ENCODE results near the gene ACTR8. TPM values are rescaled to one million over a fixed set of nuclear protein-coding genes. Genes with fewer than 3 reads are reported as not detected.

ACTR8 gene
- total RNA-seq, 2 donors from 2014 or later: 32.9 to 41.6 TPM

GRCh38 chr3:53919741-53920140 is 37.8 kb upstream of the ACTR8 start:
- no peak overlapping the region for H3K27ac Mint-ChIP-seq
- WGBS, 2 experiments (ENCODE audit: insufficient coverage in 1 of 2, insufficient read length in 1 of 2): 95 to 100% methylated on average over 1 to 2 of the region's 2 CpGs
- Histone ChIP-seq H3K27ac (ENCODE audit: low read depth, low read length) (no peak overlapping the region), H3K4me3 (ENCODE audit: low read length) (no peak overlapping the region), H3K27me3 (ENCODE audit: control insufficient read depth, insufficient read depth, low read length, poor library complexity, severe bottlenecking) (peaks cover 5% of the 10 kb centered on the region), H3K9ac (ENCODE audit: extremely low read depth, low read length, poor library complexity, severe bottlenecking) (no peak overlapping the region), H3K36me3 (ENCODE audit: control insufficient read depth, insufficient read depth, low read length) (no peaks in the 10 kb centered on the region), H3K9me3 (ENCODE audit: control insufficient read depth, low read length) (peaks cover 6% of the 10 kb centered on the region), H3K4me1 (ENCODE audit: control insufficient read depth, insufficient read depth, low read length) (no peaks in the 10 kb centered on the region)
- H3K36me3 Mint-ChIP-seq (ENCODE audit: low read depth): no peaks in the 10 kb centered on the region
- no peak for TF ChIP-seq CTCF (conservative IDR thresholded peaks at IDR 0.05)
- DNase-seq: no peak
- H3K27me3 Mint-ChIP-seq (ENCODE audit: insufficient read depth): peaks cover 10% of the 10 kb centered on the region
- H3K4me1 Mint-ChIP-seq: no peaks in the 10 kb centered on the region
- H3K9me3 Mint-ChIP-seq: peaks cover 8% of the 10 kb centered on the region
- H3K4me3 Mint-ChIP-seq: no peak overlapping the region

GRCh38 chr3:53913401-53913800 is 31.4 kb upstream of the ACTR8 start:
- Histone ChIP-seq H3K36me3 (ENCODE audit: control insufficient read depth, insufficient read depth, low read length) (no peaks in the 10 kb centered on the region), H3K9me3 (ENCODE audit: control insufficient read depth, low read length) (no peaks in the 10 kb centered on the region), H3K9ac (ENCODE audit: extremely low read depth, low read length, poor library complexity, severe bottlenecking) (no peak overlapping the region), H3K27ac (ENCODE audit: low read depth, low read length) (no peak overlapping the region), H3K4me1 (ENCODE audit: control insufficient read depth, insufficient read depth, low read length) (no peaks in the 10 kb centered on the region), H3K27me3 (ENCODE audit: control insufficient read depth, insufficient read depth, low read length, poor library complexity, severe bottlenecking) (peaks cover 10% of the 10 kb centered on the region), H3K4me3 (ENCODE audit: low read length) (no peak overlapping the region)
- WGBS, 2 experiments (ENCODE audit: insufficient coverage in 1 of 2, insufficient read length in 1 of 2): 96 to 97% methylated on average over 3 to 8 of the region's 8 CpGs
- Mint-ChIP-seq H3K4me3 (no peak overlapping the region), H3K36me3 (ENCODE audit: low read depth) (no peaks in the 10 kb centered on the region), H3K27ac (no peak overlapping the region), H3K27me3 (ENCODE audit: insufficient read depth) (peaks cover 16% of the 10 kb centered on the region), H3K9me3 (no peaks in the 10 kb centered on the region), H3K4me1 (no peaks in the 10 kb centered on the region)
- TF ChIP-seq CTCF (conservative IDR thresholded peaks at IDR 0.05): no peak
- DNase-seq: no peak

DNA sequence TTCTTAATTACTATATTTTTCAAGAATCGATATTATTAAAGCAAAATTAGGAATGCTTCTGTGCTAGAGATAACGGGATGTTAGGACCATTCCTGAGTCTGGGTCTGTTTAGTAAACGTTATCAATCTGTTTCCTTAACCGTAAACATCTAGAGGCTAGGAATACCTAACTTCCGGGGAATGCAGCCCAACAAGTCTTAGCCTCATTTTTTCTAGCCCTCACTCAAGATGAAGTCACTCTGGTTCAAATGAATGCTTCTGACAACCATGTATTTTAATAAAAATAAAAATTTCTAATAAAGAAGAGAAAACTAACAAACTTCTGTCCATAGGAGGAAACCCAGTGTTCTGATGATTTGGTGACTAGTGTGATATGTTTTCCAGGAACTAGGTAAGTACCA is 20.8 kb upstream of the ACTR8 start:
- Mint-ChIP-seq H3K4me3 (no peak overlapping the region), H3K36me3 (ENCODE audit: low read depth) (no peaks in the 10 kb centered on the region), H3K4me1 (no peaks in the 10 kb centered on the region), H3K27ac (no peak overlapping the region), H3K9me3 (no peaks in the 10 kb centered on the region), H3K27me3 (ENCODE audit: insufficient read depth) (peaks cover 8% of the 10 kb centered on the region)
- H3K27ac ChIP-seq (ENCODE audit: low read depth, low read length): no peak overlapping the region
- DNase-seq: no peak
- TF ChIP-seq CTCF (conservative IDR thresholded peaks at IDR 0.05): no peak
- peaks cover 11% of the 10 kb centered on the region for H3K27me3 ChIP-seq (ENCODE audit: control insufficient read depth, insufficient read depth, low read length, poor library complexity, severe bottlenecking)
- H3K9ac ChIP-seq (ENCODE audit: extremely low read depth, low read length, poor library complexity, severe bottlenecking): no peak overlapping the region
- H3K36me3 ChIP-seq (ENCODE audit: control insufficient read depth, insufficient read depth, low read length): no peaks in the 10 kb centered on the region
- H3K9me3 ChIP-seq (ENCODE audit: control insufficient read depth, low read length): no peaks in the 10 kb centered on the region
- no peak overlapping the region for H3K4me3 ChIP-seq (ENCODE audit: low read length)
- no peaks in the 10 kb centered on the region for H3K4me1 ChIP-seq (ENCODE audit: control insufficient read depth, insufficient read depth, low read length)
- WGBS, 2 experiments (ENCODE audit: insufficient coverage in 1 of 2, insufficient read length in 1 of 2): 83 to 93% methylated on average over 2 to 5 of the region's 5 CpGs
